Vagina (tissue), 2 donors: ENCODE results near the gene LYSMD3.

Experiments used
- POLR2A ChIP-seq, 2 donors: fragments of 450-650 bp; IDR thresholded peaks; one replicate each; pipeline ENCODE4 v1.6.1; 2017; ENCODE audit warnings: antibody characterized with exemption in 2 of 2, mild to moderate bottlenecking in 2 of 2, moderate library complexity in 2 of 2
- POLR2AphosphoS5 ChIP-seq, 2 donors: sonication (generic); formaldehyde crosslinking; IDR thresholded peaks; one replicate each; pipeline ENCODE4 v1.9.0; 2017; ENCODE audit warnings: antibody characterized with exemption in 2 of 2, mild to moderate bottlenecking in 2 of 2, low read depth in 1 of 2; ENCODE audit not compliant: insufficient read depth in 1 of 2
- TF ChIP-seq, protein P1 (sequence below), 3 experiments: fragments of 450-650 bp in 2 of 3; fragments of 200-600 bp in 1 of 3; sonication (generic) in 1 of 3; IDR thresholded peaks; one replicate each; pipeline ENCODE4 v1.5.1; 2017 to 2019; ENCODE audit warnings: antibody characterized with exemption in 3 of 3, mild to moderate bottlenecking in 2 of 3, moderate library complexity in 2 of 3

GRCh38 chr5:90474235-90475107 lies 54.9 kb downstream of the LYSMD3 start, which contains the start of the genes MBLAC2 and POLR3G:
- TF ChIP-seq POLR2A (IDR thresholded peaks at IDR 0.05) (peak in 1 of 2 donors; percentile 68), POLR2AphosphoS5 (IDR thresholded peaks at IDR 0.05; ENCODE audit: insufficient read depth in 1 of 2, low read depth in 1 of 2) (peak; percentile 83 to 95)
- TF ChIP-seq, protein P1, sequence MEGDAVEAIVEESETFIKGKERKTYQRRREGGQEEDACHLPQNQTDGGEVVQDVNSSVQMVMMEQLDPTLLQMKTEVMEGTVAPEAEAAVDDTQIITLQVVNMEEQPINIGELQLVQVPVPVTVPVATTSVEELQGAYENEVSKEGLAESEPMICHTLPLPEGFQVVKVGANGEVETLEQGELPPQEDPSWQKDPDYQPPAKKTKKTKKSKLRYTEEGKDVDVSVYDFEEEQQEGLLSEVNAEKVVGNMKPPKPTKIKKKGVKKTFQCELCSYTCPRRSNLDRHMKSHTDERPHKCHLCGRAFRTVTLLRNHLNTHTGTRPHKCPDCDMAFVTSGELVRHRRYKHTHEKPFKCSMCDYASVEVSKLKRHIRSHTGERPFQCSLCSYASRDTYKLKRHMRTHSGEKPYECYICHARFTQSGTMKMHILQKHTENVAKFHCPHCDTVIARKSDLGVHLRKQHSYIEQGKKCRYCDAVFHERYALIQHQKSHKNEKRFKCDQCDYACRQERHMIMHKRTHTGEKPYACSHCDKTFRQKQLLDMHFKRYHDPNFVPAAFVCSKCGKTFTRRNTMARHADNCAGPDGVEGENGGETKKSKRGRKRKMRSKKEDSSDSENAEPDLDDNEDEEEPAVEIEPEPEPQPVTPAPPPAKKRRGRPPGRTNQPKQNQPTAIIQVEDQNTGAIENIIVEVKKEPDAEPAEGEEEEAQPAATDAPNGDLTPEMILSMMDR (IDR thresholded peaks at IDR 0.05) = peak in 2 of 3 experiments; percentile 11 to 49
